ENCODE measurements around the gene DSTYK. TPM values are rescaled to one million over a fixed set of nuclear protein-coding genes. Genes with fewer than 3 reads are reported as not detected.

DSTYK gene
- total and polyA plus RNA-seq, 2 experiments from 2014 or later: 6.1 to 10.7 TPM

DNA sequence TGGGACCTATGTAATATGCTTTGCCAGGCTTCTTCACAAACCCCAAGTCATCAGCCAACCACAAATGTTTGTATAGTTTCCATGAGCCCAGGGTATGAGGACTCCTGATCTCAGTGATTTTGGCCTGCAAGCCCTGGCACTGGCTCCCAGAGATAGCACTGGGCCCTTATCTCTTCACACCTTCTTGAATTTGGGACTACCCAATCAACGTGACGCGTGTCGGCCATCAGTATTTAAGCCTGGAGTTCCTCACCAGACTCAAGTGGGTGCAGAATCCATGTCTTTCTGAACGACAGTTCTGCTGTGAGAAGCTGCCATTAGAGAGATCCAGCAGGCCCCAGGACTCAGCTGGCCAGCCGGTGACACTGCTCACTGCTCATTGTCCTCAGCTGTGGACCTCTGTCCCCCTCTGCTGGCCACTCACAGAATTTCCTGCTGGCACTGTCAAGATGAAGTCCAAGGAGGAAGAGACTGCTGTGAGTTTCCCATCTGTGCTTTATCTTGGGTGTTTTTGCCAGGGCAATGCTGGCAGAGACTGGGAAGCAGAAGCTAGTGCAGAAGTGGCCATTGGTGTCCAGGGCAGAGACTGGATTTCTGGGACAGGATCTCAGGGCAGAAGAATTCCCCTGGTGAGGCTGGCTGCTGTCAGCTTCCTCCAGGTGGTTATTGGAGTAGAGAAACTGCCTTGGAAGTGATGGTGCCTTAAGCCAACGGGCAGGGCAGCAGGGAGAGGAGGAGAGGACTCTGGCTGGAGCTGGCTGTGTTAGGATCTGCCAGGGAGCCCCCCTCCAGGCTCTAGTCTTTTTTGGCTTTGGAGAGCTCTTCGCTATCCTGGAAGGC, 44.7 kb upstream of the DSTYK start:
- no peak overlapping the region for H3K4me3 ChIP-seq
- no peaks in the 10 kb centered on the region for H3K79me2 ChIP-seq (replicated peaks; ENCODE audit: insufficient read depth)
- no peaks in the 10 kb centered on the region for H3K9me2 ChIP-seq (ENCODE audit: insufficient read depth)
- no peak overlapping the region for H3K27ac ChIP-seq (ENCODE audit: low read depth)
- Mint-ChIP-seq H3K4me1 (peaks cover 23% of the 10 kb centered on the region), H3K9me3 (no peaks in the 10 kb centered on the region), H3K27me3 (ENCODE audit: insufficient read depth, low read depth, poor library complexity) (peaks cover 6% of the 10 kb centered on the region), H3K36me3 (ENCODE audit: low read depth) (no peaks in the 10 kb centered on the region), H3K27ac (no peak overlapping the region), H3K4me3 (no peak overlapping the region)
- H3F3A ChIP-seq (replicated peaks; ENCODE audit: low read depth): no peaks in the 10 kb centered on the region
- no peaks in the 10 kb centered on the region for H3K27me3 ChIP-seq (ENCODE audit: insufficient read depth)
- H3K4me1 ChIP-seq (ENCODE audit: insufficient read depth): no peaks in the 10 kb centered on the region; the same call in 1 of the 2 replicates
- DNase-seq (ENCODE audit: low spot score): peak; percentile 88
- no peaks in the 10 kb centered on the region for H4K20me1 ChIP-seq (replicated peaks; ENCODE audit: insufficient read depth)
- TF ChIP-seq JUNB (IDR thresholded peaks at IDR 0.05; ENCODE audit: unreplicated experiment): no peak
- TF ChIP-seq, protein P1, sequence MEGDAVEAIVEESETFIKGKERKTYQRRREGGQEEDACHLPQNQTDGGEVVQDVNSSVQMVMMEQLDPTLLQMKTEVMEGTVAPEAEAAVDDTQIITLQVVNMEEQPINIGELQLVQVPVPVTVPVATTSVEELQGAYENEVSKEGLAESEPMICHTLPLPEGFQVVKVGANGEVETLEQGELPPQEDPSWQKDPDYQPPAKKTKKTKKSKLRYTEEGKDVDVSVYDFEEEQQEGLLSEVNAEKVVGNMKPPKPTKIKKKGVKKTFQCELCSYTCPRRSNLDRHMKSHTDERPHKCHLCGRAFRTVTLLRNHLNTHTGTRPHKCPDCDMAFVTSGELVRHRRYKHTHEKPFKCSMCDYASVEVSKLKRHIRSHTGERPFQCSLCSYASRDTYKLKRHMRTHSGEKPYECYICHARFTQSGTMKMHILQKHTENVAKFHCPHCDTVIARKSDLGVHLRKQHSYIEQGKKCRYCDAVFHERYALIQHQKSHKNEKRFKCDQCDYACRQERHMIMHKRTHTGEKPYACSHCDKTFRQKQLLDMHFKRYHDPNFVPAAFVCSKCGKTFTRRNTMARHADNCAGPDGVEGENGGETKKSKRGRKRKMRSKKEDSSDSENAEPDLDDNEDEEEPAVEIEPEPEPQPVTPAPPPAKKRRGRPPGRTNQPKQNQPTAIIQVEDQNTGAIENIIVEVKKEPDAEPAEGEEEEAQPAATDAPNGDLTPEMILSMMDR (conservative IDR thresholded peaks at IDR 0.05; ENCODE audit: low read depth in 2 of 2): peak; percentile 93 to 100
- no peak for TF ChIP-seq ZNF331 (CRISPR knock-in tag; IDR thresholded peaks at IDR 0.05; ENCODE audit: low read depth)
- TF ChIP-seq CREB1 (CRISPR knock-in tag; IDR thresholded peaks at IDR 0.05; ENCODE audit: low read depth): no peak
- TF ChIP-seq ETS1 (IDR thresholded peaks at IDR 0.05): no peak
- no peak for TF ChIP-seq POLR2AphosphoS5 (IDR thresholded peaks at IDR 0.05; ENCODE audit: low read depth)
- H3K4me2 ChIP-seq: no peak overlapping the region
- no peak overlapping the region for H2AFZ ChIP-seq
- H3K36me3 ChIP-seq (ENCODE audit: insufficient read depth): no peaks in the 10 kb centered on the region
- peak; percentile 89 for ATAC-seq

DNA sequence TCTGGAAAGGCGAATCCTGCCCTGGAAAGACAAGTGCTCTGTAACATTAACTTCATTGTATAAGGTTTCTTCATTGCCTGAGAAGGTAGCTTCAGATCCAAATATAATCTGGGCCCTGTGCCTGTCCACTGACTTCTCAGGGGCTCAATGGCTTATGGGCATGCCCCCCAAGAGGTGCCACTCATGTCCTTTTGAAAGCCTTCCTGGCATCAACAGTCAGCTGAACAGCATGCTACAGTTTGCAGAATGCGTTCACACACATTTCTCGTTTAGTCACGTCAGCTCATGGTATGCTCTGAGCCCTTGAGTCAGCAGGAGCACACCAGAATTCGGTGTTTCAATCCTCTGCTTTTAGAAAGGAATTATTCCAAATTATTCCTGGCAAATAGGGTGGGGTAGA, 40.1 kb upstream of the DSTYK start:
- no peak overlapping the region for H2AFZ ChIP-seq
- no peaks in the 10 kb centered on the region for H3K36me3 ChIP-seq (ENCODE audit: insufficient read depth)
- peaks cover 17% of the 10 kb centered on the region; the same call in 2 of the 3 replicates for H3K4me1 Mint-ChIP-seq

More for the DNA sequence above, 40.1 kb upstream of the DSTYK start:
- Histone ChIP-seq H3K79me2 (replicated peaks; ENCODE audit: insufficient read depth) (no peaks in the 10 kb centered on the region), H3K27me3 (ENCODE audit: insufficient read depth) (no peaks in the 10 kb centered on the region), H3K27ac (ENCODE audit: low read depth) (no peak overlapping the region), H3K4me1 (ENCODE audit: insufficient read depth) (no peaks in the 10 kb centered on the region; the same call in 1 of the 2 replicates), H3K4me2 (no peak overlapping the region), H3K4me3 (no peak overlapping the region), H3K9me2 (ENCODE audit: insufficient read depth) (no peaks in the 10 kb centered on the region), H3F3A (replicated peaks; ENCODE audit: low read depth) (no peaks in the 10 kb centered on the region), H4K20me1 (replicated peaks; ENCODE audit: insufficient read depth) (no peaks in the 10 kb centered on the region)
- DNase-seq (ENCODE audit: low spot score) (no peak), ATAC-seq (no peak)
- no peaks in the 10 kb centered on the region for H3K9me3 Mint-ChIP-seq
- no peak overlapping the region for H3K27ac Mint-ChIP-seq
- H3K27me3 Mint-ChIP-seq (ENCODE audit: insufficient read depth, low read depth, poor library complexity): peaks cover 3% of the 10 kb centered on the region
- H3K36me3 Mint-ChIP-seq (ENCODE audit: low read depth): no peaks in the 10 kb centered on the region; the same call in 2 of the 3 replicates
- TF ChIP-seq ZNF462 (CRISPR knock-in tag; IDR thresholded peaks at IDR 0.05): no peak
- no peak overlapping the region for H3K4me3 Mint-ChIP-seq

All from GM23338 (cell line).